ENCODE data around the gene RORC. TPM values are rescaled to one million over a fixed set of nuclear protein-coding genes. Genes with fewer than 3 reads are reported as not detected.

Gene RORC
- total RNA-seq, 2 experiments from 2014 or later: 1.3 to 1.5 TPM

- Mint-ChIP-seq H3K9me3 (no peaks in the 10 kb centered on the region), H3K36me3 (ENCODE audit: low read depth) (no peaks in the 10 kb centered on the region), H3K27ac (no peak overlapping the region), H3K4me1 (ENCODE audit: low read depth) (peaks cover 10% of the 10 kb centered on the region), H3K27me3 (no peaks in the 10 kb centered on the region), H3K4me3 (no peak overlapping the region)
- POLR2A ChIA-PET: interaction anchor here (1.3 kb wide), 1 partner anchor 17 kb away, joined by 4 read pairs; no protein-coding TSS in a partner anchor
- ATAC-seq (no peak), DNase-seq (no peak)
- TF ChIP-seq, protein P1, sequence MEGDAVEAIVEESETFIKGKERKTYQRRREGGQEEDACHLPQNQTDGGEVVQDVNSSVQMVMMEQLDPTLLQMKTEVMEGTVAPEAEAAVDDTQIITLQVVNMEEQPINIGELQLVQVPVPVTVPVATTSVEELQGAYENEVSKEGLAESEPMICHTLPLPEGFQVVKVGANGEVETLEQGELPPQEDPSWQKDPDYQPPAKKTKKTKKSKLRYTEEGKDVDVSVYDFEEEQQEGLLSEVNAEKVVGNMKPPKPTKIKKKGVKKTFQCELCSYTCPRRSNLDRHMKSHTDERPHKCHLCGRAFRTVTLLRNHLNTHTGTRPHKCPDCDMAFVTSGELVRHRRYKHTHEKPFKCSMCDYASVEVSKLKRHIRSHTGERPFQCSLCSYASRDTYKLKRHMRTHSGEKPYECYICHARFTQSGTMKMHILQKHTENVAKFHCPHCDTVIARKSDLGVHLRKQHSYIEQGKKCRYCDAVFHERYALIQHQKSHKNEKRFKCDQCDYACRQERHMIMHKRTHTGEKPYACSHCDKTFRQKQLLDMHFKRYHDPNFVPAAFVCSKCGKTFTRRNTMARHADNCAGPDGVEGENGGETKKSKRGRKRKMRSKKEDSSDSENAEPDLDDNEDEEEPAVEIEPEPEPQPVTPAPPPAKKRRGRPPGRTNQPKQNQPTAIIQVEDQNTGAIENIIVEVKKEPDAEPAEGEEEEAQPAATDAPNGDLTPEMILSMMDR (IDR thresholded peaks at IDR 0.05): no peak
- CTCF ChIA-PET: interaction anchor here (0.8 to 0.9 kb wide), 2 partner anchors 23 to 86 kb away, joined by 3 read pairs; no protein-coding TSS in a partner anchor
- intact Hi-C loops (cut with micrococcal nuclease): no loop called here
Measured at GRCh38 chr1:151803164-151803563, 28.4 kb downstream of the RORC start.

- ATAC-seq (no peak), DNase-seq (no peak)
- Mint-ChIP-seq H3K4me3 (no peak overlapping the region), H3K36me3 (ENCODE audit: low read depth) (no peaks in the 10 kb centered on the region), H3K9me3 (no peaks in the 10 kb centered on the region), H3K27ac (no peak overlapping the region), H3K4me1 (ENCODE audit: low read depth) (peaks cover 10% of the 10 kb centered on the region), H3K27me3 (no peaks in the 10 kb centered on the region)
- intact Hi-C loops (cut with micrococcal nuclease): no loop called here
- TF ChIP-seq, protein P1 (IDR thresholded peaks at IDR 0.05): no peak
- ChIA-PET CTCF (interaction anchor here (0.9 kb wide), 1 partner anchor 85 kb away, joined by 3 read pairs; no protein-coding TSS in a partner anchor), POLR2A (no interaction called here)
Measured at GRCh38 chr1:151802372-151802771, 29.2 kb downstream of the RORC start.

GRCh38 chr1:151801846-151802245 is 29.8 kb downstream of the RORC start:
- POLR2A ChIA-PET: no interaction called here
- CTCF ChIA-PET: no interaction called here
- Mint-ChIP-seq H3K9me3 (no peaks in the 10 kb centered on the region), H3K27ac (no peak overlapping the region), H3K27me3 (no peaks in the 10 kb centered on the region), H3K36me3 (ENCODE audit: low read depth) (no peaks in the 10 kb centered on the region), H3K4me3 (no peak overlapping the region), H3K4me1 (ENCODE audit: low read depth) (peaks cover 10% of the 10 kb centered on the region)
- TF ChIP-seq, protein P1 (IDR thresholded peaks at IDR 0.05): no peak
- intact Hi-C loops (cut with micrococcal nuclease): no loop called here
- DNase-seq (no peak), ATAC-seq (no peak)

DNA sequence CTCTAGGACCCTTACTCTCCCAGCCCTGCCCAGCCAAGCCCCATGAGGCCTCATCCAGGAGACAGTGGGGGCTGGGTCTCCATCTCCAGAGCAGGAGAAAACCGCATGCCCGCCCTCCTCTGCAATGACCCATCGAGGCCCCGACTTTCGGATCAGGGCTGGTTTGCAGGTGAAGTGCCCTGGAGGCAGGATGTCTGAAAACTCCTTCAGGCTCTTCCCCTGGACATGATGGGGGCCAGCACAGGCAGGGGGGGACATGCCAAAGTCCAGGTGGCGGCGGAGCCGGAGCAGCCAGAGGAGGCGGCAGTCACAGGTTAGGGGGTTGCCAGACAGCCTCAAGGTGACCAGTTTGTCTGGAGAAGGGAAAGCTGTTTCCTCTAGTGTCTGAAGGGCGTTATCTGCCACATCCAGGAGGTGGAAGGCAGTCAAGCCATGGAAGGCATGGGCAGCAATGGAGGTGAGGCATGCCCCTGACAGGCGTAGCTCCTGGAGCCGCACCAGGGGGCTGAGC is 30.2 kb downstream of the RORC start:
- Mint-ChIP-seq H3K36me3 (ENCODE audit: low read depth) (no peaks in the 10 kb centered on the region), H3K4me3 (no peak overlapping the region), H3K9me3 (no peaks in the 10 kb centered on the region), H3K27me3 (no peaks in the 10 kb centered on the region), H3K27ac (no peak overlapping the region), H3K4me1 (ENCODE audit: low read depth) (peaks cover 10% of the 10 kb centered on the region)
- no peak for DNase-seq
- TF ChIP-seq, protein P1 (IDR thresholded peaks at IDR 0.05): no peak
- no peak for ATAC-seq
- intact Hi-C loops (cut with micrococcal nuclease): no loop called here
- ChIA-PET POLR2A (no interaction called here), CTCF (no interaction called here)

DNA sequence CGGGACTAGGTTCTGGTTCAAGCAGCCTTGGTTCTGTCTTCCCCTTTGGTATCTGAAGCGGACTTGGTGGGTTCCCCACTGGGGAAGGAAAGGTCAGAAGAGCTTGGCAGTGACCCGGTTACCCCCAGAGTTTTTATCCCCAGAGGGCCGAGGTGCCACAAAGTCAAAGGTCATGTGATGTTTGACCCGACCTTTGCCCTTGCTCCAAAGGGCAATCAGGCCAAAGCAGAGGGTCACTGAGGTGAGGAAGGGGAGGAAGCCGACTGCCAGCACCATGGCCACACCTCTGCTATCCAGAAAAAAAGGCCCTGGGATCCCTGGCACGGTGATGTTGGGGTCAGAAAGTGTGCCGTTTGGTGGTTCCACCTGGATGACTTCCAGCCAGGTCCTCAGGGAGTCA is 30.8 kb downstream of the RORC start:
- Mint-ChIP-seq H3K9me3 (no peaks in the 10 kb centered on the region), H3K4me3 (no peak overlapping the region), H3K36me3 (ENCODE audit: low read depth) (no peaks in the 10 kb centered on the region), H3K27ac (no peak overlapping the region), H3K4me1 (ENCODE audit: low read depth) (peaks cover 10% of the 10 kb centered on the region), H3K27me3 (no peaks in the 10 kb centered on the region)
- intact Hi-C loops (cut with micrococcal nuclease): no loop called here
- TF ChIP-seq, protein P1 (IDR thresholded peaks at IDR 0.05): no peak
- ChIA-PET CTCF (no interaction called here), POLR2A (no interaction called here)
- DNase-seq: no peak
- ATAC-seq: no peak

All from activated CD8-positive, alpha-beta T cell treated with anti-CD3 and anti-CD28 coated beads for 36 hours (primary cell).